ENCODE results near the gene SIMC1.
"Not testable (repeated sequence)": the region's sequence is repeated elsewhere in the genome, so short reads cannot be mapped to it uniquely, and the experiment has no call there.

DNA sequence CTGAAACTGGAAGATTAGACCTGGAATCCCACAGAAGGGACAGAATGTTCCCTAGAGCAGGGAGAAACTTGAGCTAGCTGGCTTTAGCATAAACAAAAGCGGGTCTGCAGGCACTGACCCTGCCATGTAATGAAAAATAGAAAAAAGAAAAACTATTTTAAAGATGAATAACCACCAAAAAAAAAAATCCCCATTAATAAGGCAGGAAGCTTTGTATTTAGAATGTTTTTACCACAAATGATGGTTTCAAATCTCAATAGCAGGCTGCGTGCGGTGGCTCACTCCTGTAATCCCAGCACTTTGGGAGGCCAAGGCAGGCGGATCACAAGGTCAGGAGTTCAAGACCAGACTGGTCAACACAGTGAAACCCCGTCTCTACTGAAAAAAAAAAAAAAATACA is 5.0 kb upstream of the SIMC1 start:
- TF ChIP-seq, protein P1, sequence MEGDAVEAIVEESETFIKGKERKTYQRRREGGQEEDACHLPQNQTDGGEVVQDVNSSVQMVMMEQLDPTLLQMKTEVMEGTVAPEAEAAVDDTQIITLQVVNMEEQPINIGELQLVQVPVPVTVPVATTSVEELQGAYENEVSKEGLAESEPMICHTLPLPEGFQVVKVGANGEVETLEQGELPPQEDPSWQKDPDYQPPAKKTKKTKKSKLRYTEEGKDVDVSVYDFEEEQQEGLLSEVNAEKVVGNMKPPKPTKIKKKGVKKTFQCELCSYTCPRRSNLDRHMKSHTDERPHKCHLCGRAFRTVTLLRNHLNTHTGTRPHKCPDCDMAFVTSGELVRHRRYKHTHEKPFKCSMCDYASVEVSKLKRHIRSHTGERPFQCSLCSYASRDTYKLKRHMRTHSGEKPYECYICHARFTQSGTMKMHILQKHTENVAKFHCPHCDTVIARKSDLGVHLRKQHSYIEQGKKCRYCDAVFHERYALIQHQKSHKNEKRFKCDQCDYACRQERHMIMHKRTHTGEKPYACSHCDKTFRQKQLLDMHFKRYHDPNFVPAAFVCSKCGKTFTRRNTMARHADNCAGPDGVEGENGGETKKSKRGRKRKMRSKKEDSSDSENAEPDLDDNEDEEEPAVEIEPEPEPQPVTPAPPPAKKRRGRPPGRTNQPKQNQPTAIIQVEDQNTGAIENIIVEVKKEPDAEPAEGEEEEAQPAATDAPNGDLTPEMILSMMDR (IDR thresholded peaks at IDR 0.05): not testable (repeated sequence)
- not testable (repeated sequence) for TF ChIP-seq POLR2A, EP300, POLR2AphosphoS5 (IDR thresholded peaks at IDR 0.05)
